ENCODE data around the gene LDLRAD4.

- TF ChIP-seq CTCF (IDR thresholded peaks at IDR 0.05): no peak
- TF ChIP-seq EZH2 (IDR thresholded peaks at IDR 0.05; ENCODE audit: borderline replicate concordance, insufficient read depth, low read depth, low read length, poor library complexity, severe bottlenecking): no peak
Measured at GRCh38 chr18:13613591-13614501, 395.3 kb downstream of the LDLRAD4 start.
